ENCODE measurements around the gene CDC14B.

GRCh38 chr9:96574931-96575351 is 44.7 kb downstream of the CDC14B start:
- TF ChIP-seq EZH2 (IDR thresholded peaks at IDR 0.05; ENCODE audit: borderline replicate concordance, insufficient read depth, low read depth, low read length, poor library complexity, severe bottlenecking): no peak
- TF ChIP-seq, protein P1, sequence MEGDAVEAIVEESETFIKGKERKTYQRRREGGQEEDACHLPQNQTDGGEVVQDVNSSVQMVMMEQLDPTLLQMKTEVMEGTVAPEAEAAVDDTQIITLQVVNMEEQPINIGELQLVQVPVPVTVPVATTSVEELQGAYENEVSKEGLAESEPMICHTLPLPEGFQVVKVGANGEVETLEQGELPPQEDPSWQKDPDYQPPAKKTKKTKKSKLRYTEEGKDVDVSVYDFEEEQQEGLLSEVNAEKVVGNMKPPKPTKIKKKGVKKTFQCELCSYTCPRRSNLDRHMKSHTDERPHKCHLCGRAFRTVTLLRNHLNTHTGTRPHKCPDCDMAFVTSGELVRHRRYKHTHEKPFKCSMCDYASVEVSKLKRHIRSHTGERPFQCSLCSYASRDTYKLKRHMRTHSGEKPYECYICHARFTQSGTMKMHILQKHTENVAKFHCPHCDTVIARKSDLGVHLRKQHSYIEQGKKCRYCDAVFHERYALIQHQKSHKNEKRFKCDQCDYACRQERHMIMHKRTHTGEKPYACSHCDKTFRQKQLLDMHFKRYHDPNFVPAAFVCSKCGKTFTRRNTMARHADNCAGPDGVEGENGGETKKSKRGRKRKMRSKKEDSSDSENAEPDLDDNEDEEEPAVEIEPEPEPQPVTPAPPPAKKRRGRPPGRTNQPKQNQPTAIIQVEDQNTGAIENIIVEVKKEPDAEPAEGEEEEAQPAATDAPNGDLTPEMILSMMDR (IDR thresholded peaks at IDR 0.05): no peak

Measured in B cell (primary cell).